ENCODE data around the gene HK3. TPM values are rescaled to one million over a fixed set of nuclear protein-coding genes. Genes with fewer than 3 reads are reported as not detected.

The HK3 gene
- total and polyA plus RNA-seq, 2 of the 8 experiments (the other 6 are each of a cell fraction or from before 2014, with no cell fraction given) = not detected

- Histone ChIP-seq H2BK5ac (ENCODE audit: low read depth, low read length) (peak overlapping the region; percentile 76; the same call in 1 of the 2 replicates), H2BK12ac (ENCODE audit: low read depth, low read length) (peak overlapping the region; percentile 50; the same call in 1 of the 2 replicates), H3K36me3 (ENCODE audit: control insufficient read depth in 2 of 4, insufficient read depth in 4 of 4, low read length in 3 of 4) (no peaks in the 10 kb centered on the region), H4K91ac (replicated peaks; ENCODE audit: insufficient read length, low read length) (peak overlapping the region; percentile 95), H2BK15ac (ENCODE audit: low read length) (no peak overlapping the region), H3K23me2 (ENCODE audit: low read depth, low read length) (no peaks in the 10 kb centered on the region), H3K18ac (ENCODE audit: extremely low read depth, low read length) (peak overlapping the region; percentile 71; the same call in 1 of the 2 replicates), H3K4ac (replicated peaks; ENCODE audit: insufficient read length, low read depth, low read length) (peak overlapping the region; percentile 38), H3K27me3 (replicated peaks in 1 of 4; ENCODE audit: control insufficient read depth in 3 of 4, extremely low read depth in 1 of 4, insufficient read depth in 3 of 4, low read length in 3 of 4) (no peaks in the 10 kb centered on the region), H2BK20ac (ENCODE audit: low read length) (no peak overlapping the region), H3K56ac (replicated peaks; ENCODE audit: insufficient read length, low read depth, low read length) (no peak overlapping the region), H2AFZ (ENCODE audit: low read length) (no peak overlapping the region), H3K79me2 (ENCODE audit: control insufficient read depth in 1 of 2, insufficient read depth in 2 of 2, low read length in 2 of 2) (no peaks in the 10 kb centered on the region), H2AK5ac (ENCODE audit: low read depth, low read length) (no peak overlapping the region), H3K14ac (ENCODE audit: insufficient read length) (no peak overlapping the region), H2BK120ac (replicated peaks; ENCODE audit: low read depth, low read length) (no peak overlapping the region), H3K9me3 (ENCODE audit: insufficient read depth in 2 of 2, low read depth in 1 of 2, low read length in 1 of 2) (no peaks in the 10 kb centered on the region), H3K9ac (replicated peaks in 1 of 4; ENCODE audit: extremely low read depth in 1 of 4, low read depth in 3 of 4, low read length in 3 of 4) (no peak overlapping the region), H3K27ac (ENCODE audit: low read depth, low read length) (no peak overlapping the region), H3K4me3 (ENCODE audit: extremely low read depth in 1 of 4, insufficient read depth in 2 of 4, low read depth in 3 of 4, low read length in 4 of 4) (no peak overlapping the region), H3K79me1 (ENCODE audit: low read depth, low read length) (no peaks in the 10 kb centered on the region), H3K4me1 (replicated peaks in 1 of 4; ENCODE audit: control insufficient read depth in 3 of 4, insufficient read depth in 4 of 4, low read length in 3 of 4) (peaks cover 0 to 15% (median 5%) of the 10 kb centered on the region in 4 experiments; a peak in 6 of 7 replicates), H3K4me2 (ENCODE audit: insufficient read depth in 1 of 2, low read depth in 2 of 2, low read length in 2 of 2) (no peak overlapping the region), H3K23ac (ENCODE audit: insufficient read length) (no peak overlapping the region), H4K8ac (ENCODE audit: extremely low read depth, insufficient read depth, low read length) (no peak overlapping the region; the same call in 1 of the 2 replicates), H4K5ac (ENCODE audit: insufficient read length, low read depth, low read length) (no peak overlapping the region), H4K20me1 (replicated peaks in 1 of 2; ENCODE audit: control insufficient read depth in 1 of 2, insufficient read depth in 2 of 2, low read length in 2 of 2) (no peaks in the 10 kb centered on the region)
- no peak for DNase-seq (ENCODE audit: low read depth in 1 of 2, low spot score in 2 of 2)
- TF ChIP-seq HDAC2 (IDR thresholded peaks at IDR 0.05; ENCODE audit: borderline replicate concordance in 1 of 2, low read depth in 2 of 2, low read length in 2 of 2) = no peak
- TF ChIP-seq EGR1 (IDR thresholded peaks at IDR 0.05; ENCODE audit: borderline replicate concordance, low read depth, low read length) = no peak
- TF ChIP-seq ATF2 (IDR thresholded peaks at IDR 0.05; ENCODE audit: low read length) = no peak
- FAIRE-seq = no peak
- POLR2A ChIA-PET (ENCODE audit: partially characterized antibody) = interaction anchor here (1.1 kb wide), 1 partner anchor 172 kb away, joined by 3 read pairs; no protein-coding TSS in a partner anchor
- 80% methylated on average over 18 of the region's 38 CpGs; no CpG with 5 or more reads in 1 of the 2 experiments for WGBS, 2 experiments (ENCODE audit: extremely low coverage in 1 of 2, insufficient coverage in 1 of 2, insufficient read length in 1 of 2, insufficient replicate concordance in 2 of 2, low coverage in 1 of 2, low lambda C conversion rate in 2 of 2, missing lambda C conversion rate in 1 of 2)
- CTCF ChIA-PET (ENCODE audit: partially characterized antibody) = interaction anchor here (0.5 to 2.9 kb wide), 19 partner anchors 9 to 219 kb away, joined by 3 to 34 read pairs (median 4); partner anchors contain the start of gene HK3
Observed at GRCh38 chr5:176869501-176870109, 29.5 kb downstream of the HK3 start.

All from H1 (cell line).